Right renal pelvis (tissue), 4 donors: Measurements from ENCODE around the gene HERC2. TPM values are rescaled to one million over a fixed set of nuclear protein-coding genes. Genes with fewer than 3 reads are reported as not detected.

ENCODE experiments used
- DNase-seq, 4 donors: peaks; one replicate each; pipeline ENCODE4 v3.0.0-alpha.2; 2013; ENCODE audit warnings: low read depth in 4 of 4, low spot score in 3 of 4, missing footprints in 1 of 4
- polyA plus RNA-seq, 4 donors: library from polyadenylated mRNA; unstranded; fragments of 120-200 nt; gene quantifications; one replicate each; pipeline ENCODE4 v1.2.1, GENCODE V29; 2013; ENCODE audit not compliant: insufficient read length in 4 of 4

The HERC2 gene
- polyA plus RNA-seq, 4 donors, result 46.4 to 54.2 (median 50.4) TPM

DNA sequence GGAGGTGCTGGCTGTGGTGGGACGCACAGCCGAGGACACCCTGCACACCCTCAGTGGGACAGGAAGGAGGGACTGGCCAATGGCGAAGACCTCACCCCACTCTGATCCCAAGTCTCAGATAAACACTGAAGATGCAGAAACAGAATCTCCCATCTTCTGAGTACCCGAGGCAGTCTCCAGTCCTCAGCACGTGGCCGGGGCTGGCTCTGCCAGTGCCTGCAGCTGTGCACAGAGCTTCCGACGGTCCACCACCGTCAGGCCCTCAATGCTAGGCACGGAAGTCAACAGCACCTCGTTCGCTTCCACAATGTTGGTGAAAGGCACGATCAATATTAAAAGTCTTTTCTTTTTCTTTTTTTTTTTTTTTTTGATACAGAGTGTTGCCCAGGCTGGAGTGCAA is 206.1 kb downstream of the HERC2 start:
- DNase-seq, result no peak

DNA sequence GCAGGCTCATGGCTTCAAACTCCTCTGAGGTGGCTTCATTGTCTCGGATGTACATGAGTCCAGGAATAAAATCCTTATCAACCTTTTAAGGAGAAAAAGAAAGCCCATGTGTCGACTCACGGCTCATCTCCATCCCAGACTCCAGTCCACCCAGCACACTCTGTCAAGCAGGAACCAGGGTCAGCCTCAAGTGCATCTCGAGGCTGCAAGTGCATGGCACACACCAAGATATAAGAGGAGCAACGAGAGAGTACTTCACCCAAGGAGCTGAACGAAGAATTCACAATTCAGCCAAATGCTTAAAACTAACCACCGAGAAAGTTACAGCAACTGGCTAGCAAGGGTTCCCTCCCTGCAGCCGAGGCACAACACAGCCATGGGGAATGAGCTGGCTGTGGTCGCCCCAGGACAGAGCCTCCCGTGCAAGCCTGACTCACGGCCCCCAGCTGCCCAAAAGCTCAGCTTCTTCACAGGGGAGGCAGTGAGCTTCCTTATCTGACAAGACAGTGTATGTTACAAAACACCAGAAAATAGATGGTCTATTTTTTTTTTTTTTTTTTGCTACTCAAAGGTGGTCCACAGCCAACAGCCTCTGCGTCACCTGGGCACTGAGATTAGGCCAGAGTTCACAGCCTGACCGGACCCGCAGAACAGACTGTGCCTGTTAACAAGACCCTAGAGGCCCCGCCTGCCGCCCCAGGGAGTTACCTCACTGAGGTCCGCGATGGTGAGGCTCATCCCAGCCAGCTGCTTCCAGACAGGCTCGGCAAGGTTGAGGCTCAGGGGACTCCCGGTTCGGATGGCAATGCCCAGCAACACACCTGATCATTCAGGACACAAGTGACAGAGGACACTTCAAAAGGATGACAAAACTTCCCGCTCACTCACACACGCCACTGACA is 207.0 kb downstream of the HERC2 start:
- DNase-seq, result no peak

DNA sequence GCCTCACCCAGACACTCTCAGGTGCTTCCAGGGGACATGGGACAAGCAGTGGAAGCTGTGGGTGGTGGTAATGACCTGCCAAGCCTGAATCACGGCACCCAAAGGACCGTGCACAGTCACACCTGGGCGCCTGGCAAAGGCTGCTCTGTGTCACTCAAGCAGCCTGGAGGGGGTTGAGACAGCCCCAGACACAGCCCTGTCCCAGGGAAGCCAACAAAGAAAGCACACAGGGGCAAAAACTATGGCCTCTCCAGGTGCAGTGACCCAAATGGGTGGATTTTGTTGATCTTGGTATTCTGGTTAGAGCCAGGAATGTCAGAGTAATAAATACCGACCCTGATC is 207.9 kb downstream of the HERC2 start:
- DNase-seq, result no peak

DNA sequence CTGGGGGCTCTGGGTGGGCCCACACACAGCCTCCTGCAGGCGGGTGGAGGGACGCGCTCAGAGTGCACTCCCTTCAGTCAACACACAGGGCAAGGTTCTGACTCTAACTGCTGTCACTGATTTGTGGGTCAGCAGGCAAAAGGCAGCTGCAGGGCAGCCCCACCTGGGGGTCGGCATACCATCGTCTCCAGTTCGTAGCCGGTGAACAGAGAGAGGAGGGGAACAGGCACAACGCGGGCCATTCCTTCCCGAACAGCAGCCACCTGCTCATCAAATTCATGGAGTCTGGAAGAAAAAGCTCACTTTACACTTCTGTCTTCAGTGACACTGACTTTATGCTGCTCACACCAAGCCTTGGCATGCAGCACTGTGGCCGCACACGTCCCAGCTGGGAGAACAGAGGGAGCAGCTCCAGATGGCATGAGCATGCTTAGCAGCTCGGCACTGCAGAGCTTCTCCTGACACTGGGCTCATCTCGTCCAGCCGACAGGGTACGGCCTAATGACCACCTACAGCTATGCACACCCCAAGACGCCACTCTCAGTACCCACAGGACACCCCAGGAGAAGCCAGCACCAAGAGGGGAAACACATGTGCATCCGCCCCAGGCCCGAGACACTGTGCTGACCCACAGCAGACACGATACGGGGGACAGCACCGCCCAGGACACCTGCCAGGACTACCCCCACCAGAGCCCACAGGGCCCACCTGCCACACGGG is 208.4 kb downstream of the HERC2 start:
- DNase-seq, result no peak

DNA sequence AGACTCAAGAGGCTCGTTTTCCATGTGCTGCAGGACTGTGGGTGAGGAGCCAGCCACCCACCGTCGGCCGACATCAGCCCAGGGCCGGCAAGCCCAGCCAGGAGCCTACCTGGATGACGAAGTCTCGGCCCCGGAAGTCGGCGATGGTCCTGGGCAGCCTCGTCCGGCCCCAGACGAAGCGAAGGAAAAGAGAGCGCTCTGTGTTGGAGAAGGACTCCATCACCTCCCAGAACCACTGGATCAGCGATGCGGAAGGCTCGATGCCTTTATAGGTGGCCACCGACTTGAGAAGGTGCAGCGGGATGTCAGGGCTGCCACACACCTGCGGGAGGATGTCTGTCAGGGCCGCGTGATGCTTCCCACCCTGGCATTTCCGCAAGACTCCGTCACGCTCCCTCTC is 209.0 kb downstream of the HERC2 start:
- no peak for DNase-seq

DNA sequence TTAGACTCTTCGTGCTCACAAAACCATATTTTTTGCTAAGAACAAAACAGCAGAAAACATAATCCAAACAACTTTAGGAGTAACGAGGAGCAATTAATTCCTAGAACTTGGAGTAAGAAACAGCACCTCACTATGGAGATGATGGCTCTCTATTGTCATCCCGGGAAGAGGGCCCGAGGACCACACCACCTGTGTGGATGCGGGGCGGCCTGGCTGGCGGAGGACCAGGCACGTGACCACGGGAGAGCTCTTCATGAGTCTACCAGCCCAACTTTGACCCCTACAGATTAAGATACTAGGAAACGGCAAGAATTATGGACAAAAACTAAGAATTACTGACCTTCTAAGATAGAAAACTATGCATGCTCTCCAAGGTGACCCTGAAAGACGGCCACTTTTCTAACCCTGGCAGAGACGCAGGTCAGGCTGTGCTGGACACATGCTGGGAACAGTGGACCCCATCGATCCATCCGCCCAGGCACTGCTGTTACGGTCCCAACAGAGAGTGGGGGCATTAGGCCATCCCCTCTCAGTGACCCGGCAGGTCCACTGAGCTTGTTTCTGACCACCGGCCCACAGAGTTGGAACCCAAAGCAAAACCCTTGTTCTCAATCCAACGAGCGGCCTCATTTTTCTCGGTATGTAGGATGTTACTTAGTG is 209.7 kb downstream of the HERC2 start:
- no peak for DNase-seq

DNA sequence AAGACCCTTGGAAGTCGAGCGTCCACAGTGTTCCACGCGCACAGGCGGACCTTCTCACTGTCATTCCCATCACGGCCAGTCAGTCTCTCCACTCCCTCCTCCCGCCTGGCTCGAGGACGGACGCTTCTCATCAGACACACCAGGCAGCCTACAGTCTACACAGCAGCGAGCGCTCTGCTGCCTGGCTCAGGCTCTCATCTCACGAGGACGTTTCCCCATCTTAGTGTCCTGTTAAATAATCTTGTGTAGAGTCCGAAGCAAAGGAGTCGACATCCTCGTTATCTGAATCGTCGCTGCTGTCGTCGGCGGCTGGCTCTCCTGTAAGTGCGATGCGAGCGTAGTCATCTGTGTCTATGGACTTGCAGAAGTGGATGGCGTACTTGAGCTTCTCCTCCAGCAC is 210.4 kb downstream of the HERC2 start:
- no peak for DNase-seq

DNA sequence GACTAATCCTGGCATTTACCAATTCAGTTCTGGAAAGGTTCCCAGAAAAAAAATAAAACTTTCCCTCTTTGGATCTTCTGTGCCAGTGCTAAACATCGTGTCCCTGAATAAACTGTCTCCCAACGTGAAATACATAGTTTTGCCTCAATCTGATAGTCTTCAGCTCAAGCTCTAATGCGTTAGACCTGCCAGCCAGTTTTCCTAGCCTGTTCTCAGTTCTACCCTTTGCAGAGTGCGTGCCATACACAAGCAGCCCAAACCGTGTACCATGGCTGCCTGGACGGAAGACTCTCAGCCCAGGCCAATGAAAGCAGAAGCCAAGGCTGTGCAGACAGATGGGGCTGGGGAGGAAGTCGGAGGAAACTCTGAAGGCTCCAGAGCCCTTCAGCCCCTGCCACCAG is 211.5 kb downstream of the HERC2 start:
- DNase-seq, result no peak

DNA sequence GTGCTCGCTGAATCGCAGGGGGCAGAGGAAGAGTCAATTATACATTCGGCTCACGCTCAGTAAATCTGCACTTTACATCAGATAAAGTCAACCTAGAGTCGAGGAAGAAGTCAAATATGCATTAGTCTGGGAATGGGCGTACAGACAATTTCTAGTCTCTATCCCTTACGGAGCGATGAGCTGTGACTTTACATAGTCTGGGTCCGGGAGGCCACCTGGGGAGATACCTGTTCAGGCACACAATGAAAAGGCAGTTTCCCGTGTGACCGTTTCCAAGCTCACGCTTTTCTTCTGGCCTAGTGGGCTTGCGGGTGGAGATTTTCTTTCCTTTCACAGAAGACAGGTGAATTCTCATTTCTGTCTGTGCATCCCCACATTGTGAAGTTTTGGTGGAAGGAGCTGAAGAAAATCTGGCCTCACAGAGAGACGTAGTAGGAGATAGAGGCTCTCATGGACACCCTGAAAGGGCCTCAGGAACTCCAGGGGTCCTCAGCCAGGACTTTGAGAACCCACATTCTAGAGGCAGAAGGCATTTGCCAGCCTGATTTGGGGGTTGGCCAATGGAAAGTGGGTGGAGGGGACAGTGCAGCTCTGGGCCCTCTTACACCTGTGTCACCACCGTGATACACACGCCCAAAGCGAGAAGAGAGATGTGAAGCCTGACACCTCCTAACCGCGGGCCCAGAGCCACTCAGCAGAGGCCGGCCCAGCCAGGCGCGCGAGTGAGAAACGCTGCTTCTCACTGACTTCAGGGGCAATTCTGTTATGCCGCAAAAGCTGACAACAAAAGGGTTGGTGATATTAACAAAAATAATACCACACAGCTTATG is 212.1 kb downstream of the HERC2 start:
- DNase-seq, result no peak

DNA sequence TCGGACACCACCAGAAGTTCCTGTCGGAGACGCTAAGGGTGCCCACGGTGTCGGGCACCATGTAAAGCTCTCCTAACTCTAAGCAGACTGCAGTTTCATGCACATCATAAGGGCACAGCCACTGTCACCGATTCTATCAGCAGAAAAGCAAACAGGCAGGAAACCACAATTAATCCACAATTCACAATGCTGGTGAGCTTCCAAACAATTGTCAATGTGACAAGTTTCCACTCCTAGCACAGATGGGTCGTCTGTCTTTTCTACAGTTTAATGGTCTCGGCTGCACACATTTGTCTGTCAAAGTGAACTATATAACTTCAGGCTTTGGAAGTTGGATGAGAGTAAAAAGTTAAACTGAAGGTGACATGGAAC is 214.1 kb downstream of the HERC2 start:
- DNase-seq, result no peak

DNA sequence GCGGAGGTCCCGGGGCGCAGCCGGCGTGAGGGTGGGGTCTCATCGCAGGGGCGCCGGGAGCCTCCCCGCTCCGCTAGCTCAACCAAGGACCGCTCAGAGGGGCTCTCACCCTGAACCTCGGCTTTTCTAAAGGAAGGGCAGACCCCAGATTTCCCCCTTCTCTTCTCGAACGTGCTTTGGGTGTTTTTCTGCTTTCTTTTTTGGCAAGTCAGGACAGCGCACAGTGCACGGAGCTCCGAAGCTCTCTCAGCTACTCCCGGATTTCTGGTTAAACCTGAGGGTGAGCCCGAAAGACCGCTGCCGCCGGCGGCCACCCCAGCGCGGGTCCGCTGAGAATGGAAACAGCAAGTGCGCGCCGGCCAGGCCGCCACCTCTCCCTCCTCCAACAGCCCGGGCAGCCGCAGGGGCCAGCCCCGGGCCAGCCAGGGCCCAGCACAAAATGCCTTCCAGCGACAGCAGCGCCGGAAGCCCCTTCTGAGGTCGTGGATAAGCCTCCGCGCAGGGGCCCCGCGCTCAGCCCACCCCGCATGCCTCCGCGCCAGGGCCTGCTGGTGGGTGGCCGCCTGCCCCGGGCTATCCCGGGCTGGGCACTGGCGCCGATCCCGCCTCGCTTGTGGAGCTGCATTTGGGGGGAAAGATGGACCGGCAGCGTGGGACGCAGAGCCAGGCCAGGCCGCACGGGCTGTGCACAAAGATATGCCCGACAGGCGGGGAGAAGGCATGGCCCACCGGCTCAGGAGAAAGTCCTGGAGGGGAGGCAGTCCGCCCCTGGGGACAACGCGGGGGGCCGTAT is 214.7 kb downstream of the HERC2 start:
- no peak for DNase-seq

DNA sequence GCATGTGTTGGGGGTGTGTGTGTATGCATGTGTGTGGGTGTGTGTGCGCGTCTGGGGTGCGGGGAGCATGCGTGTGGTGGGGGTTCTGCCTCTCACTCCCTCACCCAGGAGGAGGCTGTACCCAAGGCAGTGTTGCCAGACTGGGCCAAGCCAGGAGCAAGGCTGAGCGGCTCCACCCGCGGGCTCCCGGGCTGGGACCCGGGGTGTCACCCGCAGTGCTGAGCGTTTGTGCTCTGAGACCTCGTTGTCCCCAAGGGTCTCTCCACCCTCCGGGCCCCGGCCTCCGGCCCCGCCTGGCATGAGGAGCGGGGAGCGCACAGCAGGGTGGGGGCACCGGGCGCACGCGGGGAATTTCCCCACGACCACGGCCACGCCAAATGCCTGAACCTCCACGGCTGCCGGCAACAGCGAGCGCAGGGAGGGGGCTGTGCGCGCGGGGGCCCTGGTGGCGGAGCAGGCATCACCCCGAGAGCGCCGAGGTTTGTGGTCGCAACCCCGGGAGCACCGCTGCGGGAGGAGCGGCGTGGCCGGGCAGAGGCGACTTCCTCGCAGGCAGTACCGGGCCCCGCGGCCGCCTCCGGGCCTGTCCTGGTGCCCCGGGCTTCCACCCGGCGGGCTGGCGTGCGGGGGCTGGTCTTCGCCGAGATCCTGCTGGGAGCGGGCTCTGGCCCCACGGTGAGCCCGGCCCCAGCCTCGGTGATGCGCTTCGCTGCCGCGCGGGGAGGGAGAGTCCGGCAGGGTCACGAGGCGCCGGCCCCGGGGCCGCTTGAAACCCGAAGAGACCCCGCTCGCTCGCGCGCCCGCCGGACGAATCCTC is 215.5 kb downstream of the HERC2 start:
- DNase-seq, result no peak

DNA sequence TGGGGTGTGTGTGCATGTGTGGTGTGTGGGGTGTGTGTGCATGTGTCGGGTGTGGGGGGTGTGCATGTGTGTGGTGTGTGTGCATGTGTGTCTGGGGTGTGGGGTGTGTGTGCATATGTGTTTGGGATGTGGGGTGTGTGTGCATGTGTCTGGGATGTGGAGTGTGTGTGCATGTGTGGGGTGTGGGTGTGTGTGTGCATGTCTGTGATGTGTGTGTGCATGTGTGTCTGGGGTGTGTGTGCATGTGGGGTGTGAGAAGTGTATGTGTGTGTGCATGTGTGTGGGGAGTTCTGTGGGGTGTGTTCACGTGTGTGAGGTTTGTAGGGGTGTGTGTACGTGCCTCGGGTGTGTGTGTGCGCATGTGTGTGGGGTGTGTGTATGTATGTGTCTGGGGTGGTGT is 216.2 kb downstream of the HERC2 start:
- no peak for DNase-seq

DNA sequence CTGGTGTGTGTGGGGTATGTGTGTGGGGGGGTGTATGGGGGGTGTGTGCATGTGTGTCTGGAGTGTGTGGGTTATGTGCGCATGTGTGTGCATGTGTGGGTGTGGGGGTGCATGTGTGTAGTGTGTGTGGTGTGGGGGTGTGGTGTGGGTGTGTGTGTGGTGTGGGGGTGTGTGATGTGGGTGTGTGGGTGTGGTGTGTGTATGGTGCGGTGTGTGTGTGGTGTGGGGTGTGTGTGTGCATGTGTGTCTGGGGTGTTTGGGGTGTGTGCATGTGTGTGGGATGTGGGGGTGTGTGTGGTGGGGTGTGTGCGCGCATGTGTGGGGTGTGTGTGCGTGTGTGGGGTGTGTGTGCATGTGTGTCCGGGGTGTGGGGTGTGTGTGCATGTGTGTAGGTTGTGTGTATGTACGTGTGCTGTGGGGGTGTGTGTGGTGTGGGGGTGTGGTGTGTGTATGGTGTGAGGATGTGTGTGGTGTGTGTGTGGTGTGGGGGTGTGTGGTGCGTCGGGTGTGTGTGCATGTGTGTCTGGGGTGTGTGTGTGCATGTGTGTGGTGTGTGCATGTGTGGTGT is 216.7 kb downstream of the HERC2 start:
- DNase-seq, result no peak

DNA sequence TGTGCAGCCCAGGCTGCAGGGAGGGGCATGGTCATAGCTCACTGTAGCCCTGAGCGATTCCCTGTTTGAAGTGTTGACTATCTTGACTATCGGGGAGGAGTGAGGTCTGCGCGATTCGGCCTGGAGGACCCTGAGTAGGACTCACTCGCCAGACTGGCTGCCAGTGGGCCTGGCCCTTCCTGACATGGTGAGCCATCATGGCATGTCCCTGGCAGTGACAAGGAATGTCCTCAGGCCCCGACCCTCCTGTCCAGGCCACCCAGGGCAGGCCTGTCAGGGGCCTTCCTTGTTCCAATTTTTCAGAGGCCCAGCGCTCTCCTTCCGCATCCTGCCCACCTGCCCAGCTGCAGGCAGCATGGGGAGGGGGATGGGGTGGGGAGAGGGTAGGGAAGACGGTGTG is 217.7 kb downstream of the HERC2 start:
- DNase-seq, result no peak

DNA sequence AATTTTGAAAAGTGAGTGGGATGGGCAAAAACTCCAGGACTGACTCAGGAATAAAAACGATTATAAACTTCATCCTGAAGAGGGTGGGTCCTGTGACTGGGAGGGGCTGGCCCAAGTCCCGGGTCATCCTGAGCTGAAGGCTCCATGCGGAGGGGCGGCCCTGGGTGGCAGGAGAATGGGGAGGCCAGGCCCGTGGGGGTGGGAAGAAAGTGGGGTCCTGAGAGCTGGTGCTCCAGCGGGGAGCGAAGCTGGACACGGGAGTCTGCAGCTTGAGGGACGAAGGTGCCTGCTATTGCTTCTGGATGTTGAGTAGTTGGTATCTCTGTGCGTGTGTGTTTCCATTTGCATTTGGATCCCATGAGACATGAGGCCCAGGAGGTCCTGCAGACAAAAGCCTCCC is 218.1 kb downstream of the HERC2 start:
- DNase-seq, result no peak

DNA sequence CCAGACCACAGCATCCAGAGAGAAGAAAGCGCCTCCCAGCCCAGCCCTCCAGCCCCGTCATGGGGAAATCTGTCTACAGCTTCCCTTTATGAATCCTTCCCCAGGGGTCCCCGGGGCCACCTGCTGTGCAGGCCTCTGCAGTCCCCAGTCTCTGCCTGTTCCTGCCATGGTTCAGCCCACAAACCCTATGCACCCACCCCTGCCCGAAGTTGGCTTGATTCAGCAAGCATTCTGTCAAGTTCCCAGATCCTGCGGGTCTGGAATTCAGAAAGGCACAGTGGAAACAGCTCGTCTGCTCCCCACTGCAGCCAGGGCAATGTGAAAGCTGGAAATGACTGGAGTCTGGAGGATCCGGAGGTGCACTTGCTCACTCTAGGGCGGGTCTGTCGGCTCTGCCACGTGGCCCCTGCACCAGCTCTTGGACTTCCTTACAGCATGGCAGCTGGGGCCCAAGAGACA is 220.0 kb downstream of the HERC2 start:
- no peak for DNase-seq

DNA sequence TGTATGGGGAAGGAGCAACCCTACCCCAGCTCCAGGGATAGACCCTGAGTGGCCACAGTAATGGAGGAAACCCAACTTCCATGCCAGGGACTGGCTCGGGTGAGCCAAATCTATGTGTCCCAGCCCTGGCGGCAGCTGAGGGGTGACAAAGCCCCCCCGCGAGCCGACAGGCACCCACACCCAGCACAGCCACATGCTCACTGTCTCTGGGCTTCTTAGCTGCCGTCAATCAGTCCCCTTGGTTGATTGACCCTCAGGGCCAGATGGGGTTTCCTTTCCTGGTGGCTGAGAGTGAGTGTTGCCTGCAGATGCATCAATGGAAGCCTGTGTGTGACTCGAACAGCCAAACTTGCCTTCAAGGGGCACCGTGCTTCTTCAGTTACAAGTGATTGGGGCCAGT is 220.8 kb downstream of the HERC2 start:
- DNase-seq, result no peak
